Parathyroid adenoma (tissue), 2 donors: ENCODE results near the gene PNLDC1.

Source experiments
- H2AFZ ChIP-seq: fragments of 300-600 bp; sonication (generic); one replicate; pipeline ENCODE4 v1.7.0; 2017; ENCODE audit warnings: antibody characterized with exemption, mild to moderate bottlenecking
- H3K27ac ChIP-seq: fragments of 300-600 bp; sonication (generic); one replicate; pipeline ENCODE4 v1.7.0; 2017
- H3K27me3 ChIP-seq: fragments of 300-600 bp; sonication (generic); one replicate; pipeline ENCODE4 v1.7.0; 2017; ENCODE audit warnings: low read length; ENCODE audit not compliant: control insufficient read depth, insufficient read depth
- H3K36me3 ChIP-seq: fragments of 300-600 bp; sonication (generic); one replicate; pipeline ENCODE4 v1.7.0; 2017; ENCODE audit warnings: low read length; ENCODE audit not compliant: control insufficient read depth, insufficient read depth
- H3K4me1 ChIP-seq: fragments of 300-600 bp; sonication (generic); one replicate; pipeline ENCODE4 v1.7.0; 2017; ENCODE audit warnings: control low read depth
- H3K4me2 ChIP-seq: fragments of 300-600 bp; sonication (generic); one replicate; pipeline ENCODE4 v1.7.0; 2017; ENCODE audit warnings: low read length
- H3K4me3 ChIP-seq: fragments of 300-600 bp; sonication (generic); one replicate; pipeline ENCODE4 v1.7.0; 2017; ENCODE audit warnings: low read depth, low read length
- H3K79me2 ChIP-seq: fragments of 300-600 bp; sonication (generic); one replicate; pipeline ENCODE4 v1.7.0; 2017; ENCODE audit warnings: control low read depth
- H3K9ac ChIP-seq: fragments of 300-600 bp; sonication (generic); one replicate; pipeline ENCODE4 v1.7.0; 2017; ENCODE audit warnings: mild to moderate bottlenecking
- H3K9me3 ChIP-seq: fragments of 300-600 bp; sonication (generic); one replicate; pipeline ENCODE4 v1.7.0; 2017; ENCODE audit warnings: low read length; ENCODE audit not compliant: control insufficient read depth
- CTCF ChIP-seq: fragments of 300-600 bp; sonication (generic); IDR thresholded peaks from one replicate; pipeline ENCODE4 v1.7.0; 2017; ENCODE audit warnings: antibody characterized with exemption, mild to moderate bottlenecking
- donor health status: primary hyperparathyroidism.

Gene PNLDC1

DNA sequence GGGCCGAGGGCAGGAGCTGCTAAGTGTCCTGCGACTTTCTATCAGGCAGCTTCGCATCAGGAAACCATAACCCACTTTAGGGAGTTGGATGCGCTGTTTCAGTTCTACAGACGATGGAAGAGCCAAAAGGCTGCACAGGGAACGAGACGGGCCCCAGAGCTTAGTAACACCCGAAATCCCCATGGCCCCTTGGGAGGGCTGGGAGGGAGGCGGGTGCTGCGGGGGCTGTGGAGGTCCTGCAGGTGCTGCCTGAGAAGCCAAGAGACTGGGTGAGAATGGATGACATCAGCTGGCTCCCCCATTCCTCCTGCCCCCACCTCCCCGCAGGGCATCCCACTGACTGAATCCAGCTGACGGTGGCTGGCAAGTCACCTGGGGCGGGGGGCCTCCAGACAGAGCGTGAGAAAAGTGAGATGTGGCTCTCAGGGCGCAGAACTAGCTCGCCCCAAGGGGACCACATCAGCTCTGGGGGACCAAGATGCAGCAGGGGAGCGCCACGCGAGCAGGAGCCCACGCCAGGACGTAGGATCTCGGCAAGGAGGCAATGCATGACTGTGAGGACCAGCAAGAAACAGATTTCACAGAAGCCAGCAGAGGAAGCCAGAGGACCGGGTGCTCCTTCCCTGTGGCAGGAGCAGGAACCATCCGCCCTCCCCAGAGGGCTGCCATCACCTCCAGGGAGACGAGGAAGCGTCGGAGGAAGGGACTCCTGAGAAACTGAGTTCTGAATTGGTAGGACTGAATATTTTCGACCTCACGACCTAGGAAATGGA, 36.8 kb downstream of the PNLDC1 start:
- H3K79me2 ChIP-seq, result no peaks in the 10 kb centered on the region
- H3K9me3 ChIP-seq, result no peaks in the 10 kb centered on the region
- no peaks in the 10 kb centered on the region for H3K27me3 ChIP-seq
- no peaks in the 10 kb centered on the region for H3K4me1 ChIP-seq
- H3K36me3 ChIP-seq, result no peaks in the 10 kb centered on the region
- no peak overlapping the region for H3K9ac ChIP-seq
- no peak overlapping the region for H3K4me2 ChIP-seq
- TF ChIP-seq CTCF, result no peak
- H2AFZ ChIP-seq, result no peak overlapping the region
- no peak overlapping the region for H3K4me3 ChIP-seq
- no peak overlapping the region for H3K27ac ChIP-seq

DNA sequence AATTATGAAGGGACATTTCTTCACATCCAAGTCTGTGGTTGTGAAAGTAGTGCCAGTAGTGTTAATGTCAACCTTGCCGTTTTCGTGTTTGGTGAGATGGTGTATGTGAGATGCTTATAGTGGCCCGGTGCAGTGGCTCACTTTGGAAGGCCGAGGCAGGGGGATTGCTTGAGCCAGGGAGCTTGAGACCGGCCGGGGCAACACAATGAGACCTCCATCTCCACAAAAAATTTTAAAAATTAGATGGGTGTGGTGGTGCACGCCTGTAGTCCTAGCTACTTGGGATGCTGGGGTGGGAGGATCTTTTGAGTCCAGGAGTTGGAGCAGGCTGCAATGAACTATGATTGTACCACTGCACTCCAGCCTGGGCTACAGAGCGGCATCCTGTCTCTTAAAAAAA, 37.4 kb downstream of the PNLDC1 start:
- Histone ChIP-seq H3K9ac (no peak overlapping the region), H3K4me1 (no peaks in the 10 kb centered on the region), H3K27ac (no peak overlapping the region), H3K79me2 (no peaks in the 10 kb centered on the region), H3K4me2 (no peak overlapping the region), H3K4me3 (no peak overlapping the region), H2AFZ (no peak overlapping the region), H3K9me3 (no peaks in the 10 kb centered on the region), H3K27me3 (no peaks in the 10 kb centered on the region), H3K36me3 (no peaks in the 10 kb centered on the region)
- no peak for TF ChIP-seq CTCF

DNA sequence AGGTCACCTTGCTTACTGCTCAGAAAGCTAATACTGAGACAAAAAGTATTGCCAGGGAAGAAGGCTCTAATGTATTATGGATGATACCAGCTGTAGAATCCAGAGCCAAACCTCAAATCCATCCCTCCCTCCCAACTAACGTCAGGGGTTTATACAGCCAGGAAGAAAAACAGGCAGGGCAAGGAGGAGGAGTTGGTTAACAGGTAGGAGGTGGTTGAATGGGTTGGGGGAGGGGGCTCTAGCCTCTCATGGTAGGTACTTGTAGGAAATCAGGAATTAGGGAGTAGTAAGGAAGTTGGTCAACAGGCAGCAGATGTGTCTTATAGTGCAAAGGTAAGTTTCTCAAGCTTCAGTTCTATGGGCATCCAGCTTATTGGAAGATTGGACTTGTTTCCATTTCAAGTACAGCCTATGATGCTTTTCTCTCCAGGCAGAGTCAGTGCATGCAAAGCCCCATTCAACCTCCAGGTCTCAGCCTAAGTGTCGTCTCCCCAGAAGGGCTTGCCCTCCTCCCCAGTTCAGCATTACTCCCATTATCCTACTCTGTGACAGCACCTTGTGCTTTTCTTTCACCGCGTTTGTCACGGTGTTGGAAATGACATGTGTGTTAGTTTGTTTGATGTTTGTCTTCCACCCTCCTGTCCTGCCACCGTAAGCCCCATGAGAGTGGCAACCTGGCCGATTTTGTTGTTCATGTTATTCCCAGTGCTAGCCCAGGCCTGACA, 38.1 kb downstream of the PNLDC1 start:
- TF ChIP-seq CTCF, result no peak
- H3K27me3 ChIP-seq, result no peaks in the 10 kb centered on the region
- H3K9ac ChIP-seq, result no peak overlapping the region
- H3K4me3 ChIP-seq, result no peak overlapping the region
- no peaks in the 10 kb centered on the region for H3K4me1 ChIP-seq
- no peak overlapping the region for H3K27ac ChIP-seq
- no peak overlapping the region for H3K4me2 ChIP-seq
- H3K9me3 ChIP-seq, result no peaks in the 10 kb centered on the region
- H3K79me2 ChIP-seq, result no peaks in the 10 kb centered on the region
- no peaks in the 10 kb centered on the region for H3K36me3 ChIP-seq
- no peak overlapping the region for H2AFZ ChIP-seq

GRCh38 chr6:159842035-159842434, 42.0 kb downstream of the PNLDC1 start:
- TF ChIP-seq CTCF, result no peak
- Histone ChIP-seq H3K9ac (no peak overlapping the region), H3K27me3 (no peaks in the 10 kb centered on the region), H3K9me3 (no peaks in the 10 kb centered on the region), H3K4me2 (no peak overlapping the region), H2AFZ (no peak overlapping the region), H3K4me3 (no peak overlapping the region), H3K27ac (no peak overlapping the region), H3K4me1 (no peaks in the 10 kb centered on the region), H3K36me3 (no peaks in the 10 kb centered on the region), H3K79me2 (no peaks in the 10 kb centered on the region)
